ENCODE data around the gene PTPN2.
A peak's percentile ranks its signal among the peaks of the same experiment; 100 is the strongest.
"Not testable (repeated sequence)": the region's sequence is repeated elsewhere in the genome, so short reads cannot be mapped to it uniquely, and the experiment has no call there.

Gene PTPN2

DNA sequence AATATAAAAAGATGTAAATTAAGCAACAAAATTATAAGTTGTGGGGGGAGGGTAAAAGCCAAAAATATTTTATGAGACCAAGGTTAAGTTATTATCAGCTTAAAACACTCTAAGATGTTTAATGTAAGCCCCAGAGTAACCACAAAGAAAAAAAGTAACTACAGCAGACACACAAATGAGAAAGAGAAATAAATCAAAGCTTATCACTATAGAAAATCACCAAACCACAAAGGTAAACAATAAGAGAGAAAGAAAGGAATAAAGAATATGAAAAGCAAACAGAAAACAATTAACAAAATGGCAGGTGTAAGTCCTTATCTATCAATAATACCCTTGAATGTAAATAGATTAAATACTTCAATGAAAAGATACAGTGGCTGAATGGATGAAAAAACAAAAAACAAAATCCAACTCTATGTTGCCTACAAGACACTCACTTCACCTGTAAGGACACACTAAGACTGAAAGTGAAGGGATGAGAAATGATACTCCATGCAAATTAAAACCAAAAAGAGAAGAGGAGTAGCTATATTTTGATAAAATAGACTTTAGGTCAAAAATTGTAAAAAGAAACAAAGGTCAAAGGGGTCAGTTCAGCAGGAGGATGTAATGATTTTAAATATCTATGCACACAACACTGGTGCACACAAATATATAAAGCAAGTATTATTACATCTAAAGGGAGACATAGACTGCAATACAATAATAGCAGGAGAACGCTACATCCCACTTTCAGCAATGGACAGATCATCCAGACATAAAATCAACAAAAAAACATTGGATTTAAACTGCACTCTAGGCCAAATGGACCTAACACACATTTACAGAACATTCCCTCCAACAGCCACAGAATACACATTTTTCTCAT, 80.7 kb downstream of the PTPN2 start:
- H3K36me3 Mint-ChIP-seq (ENCODE audit: low read depth): peaks cover 82% of the 10 kb centered on the region
- no peaks in the 10 kb centered on the region for H3K27me3 Mint-ChIP-seq
- no peak overlapping the region for H3K4me3 Mint-ChIP-seq
- H3K9me3 Mint-ChIP-seq: no peaks in the 10 kb centered on the region
- peaks cover 16% of the 10 kb centered on the region for H3K4me1 Mint-ChIP-seq (ENCODE audit: low read depth)
- no peak overlapping the region for H3K27ac Mint-ChIP-seq
- DNase-seq: no peak

DNA sequence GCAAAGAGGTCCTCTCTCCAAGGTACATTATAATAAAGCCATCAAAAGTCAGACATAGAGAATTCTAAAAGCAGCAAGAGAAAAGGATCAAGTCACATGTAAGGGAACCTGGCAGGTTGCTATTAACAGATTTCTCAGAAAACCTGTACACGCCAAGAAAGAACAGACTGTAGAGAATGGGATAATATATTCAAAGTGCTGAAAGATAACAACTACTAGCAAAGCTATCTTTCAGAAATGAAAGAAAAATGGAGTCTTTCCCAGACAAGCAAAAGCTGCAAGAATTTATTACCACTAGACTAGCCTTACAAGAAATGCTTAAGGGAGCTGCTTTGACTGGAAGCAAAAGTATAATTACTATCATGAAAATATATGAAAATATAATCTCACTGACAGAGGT, 81.5 kb downstream of the PTPN2 start:
- no peaks in the 10 kb centered on the region for H3K9me3 Mint-ChIP-seq
- H3K27ac Mint-ChIP-seq: no peak overlapping the region
- peaks cover 16% of the 10 kb centered on the region for H3K4me1 Mint-ChIP-seq (ENCODE audit: low read depth)
- H3K36me3 Mint-ChIP-seq (ENCODE audit: low read depth): peaks cover 84% of the 10 kb centered on the region
- H3K4me3 Mint-ChIP-seq: no peak overlapping the region
- DNase-seq: no peak
- H3K27me3 Mint-ChIP-seq: no peaks in the 10 kb centered on the region

DNA sequence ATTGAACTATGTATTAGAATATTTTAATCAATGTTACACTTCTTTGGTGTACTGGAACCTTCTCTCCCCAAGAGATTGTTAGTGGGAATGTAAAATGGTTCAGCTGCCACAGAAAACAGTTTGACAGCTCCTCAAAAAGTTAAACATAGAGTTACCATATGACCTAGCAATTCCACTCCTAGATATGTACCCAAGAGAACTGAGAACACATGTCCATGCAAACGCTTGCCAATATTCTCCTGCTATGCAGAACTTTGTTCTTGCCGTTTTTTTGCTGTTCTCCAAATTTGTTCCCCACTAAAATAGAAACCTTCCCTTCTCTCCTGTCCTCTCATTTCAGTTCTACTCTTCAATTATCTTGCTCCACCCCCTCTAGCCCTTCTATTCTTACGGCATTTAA, 87.6 kb downstream of the PTPN2 start:
- Mint-ChIP-seq H3K27ac (no peak overlapping the region), H3K27me3 (no peaks in the 10 kb centered on the region), H3K36me3 (ENCODE audit: low read depth) (peaks cover 84% of the 10 kb centered on the region), H3K4me3 (no peak overlapping the region), H3K4me1 (ENCODE audit: low read depth) (no peaks in the 10 kb centered on the region), H3K9me3 (no peaks in the 10 kb centered on the region)
- DNase-seq: no peak

DNA sequence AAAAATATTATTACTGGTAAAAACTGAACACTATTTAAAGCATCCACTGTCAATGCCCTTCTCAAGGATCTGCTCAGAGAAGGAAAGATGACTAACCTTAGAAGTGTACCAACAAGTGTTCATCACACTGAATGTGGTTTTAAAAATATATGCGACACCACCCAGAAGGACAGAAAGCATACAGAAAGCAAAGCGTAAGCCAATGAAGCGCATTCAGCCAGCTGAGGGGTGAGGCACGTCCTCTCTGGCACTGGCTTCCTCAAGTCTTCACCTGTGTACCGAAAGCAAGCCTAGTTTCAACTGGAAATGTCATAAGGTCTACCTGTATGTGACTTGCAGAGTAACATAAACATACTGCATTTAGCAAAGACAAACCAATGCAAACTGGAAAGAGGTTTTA, 92.4 kb downstream of the PTPN2 start:
- no peaks in the 10 kb centered on the region for H3K4me1 Mint-ChIP-seq (ENCODE audit: low read depth)
- no peak for DNase-seq
- no peaks in the 10 kb centered on the region for H3K27me3 Mint-ChIP-seq
- no peaks in the 10 kb centered on the region for H3K9me3 Mint-ChIP-seq
- H3K36me3 Mint-ChIP-seq (ENCODE audit: low read depth): peaks cover 67% of the 10 kb centered on the region
- no peak overlapping the region for H3K27ac Mint-ChIP-seq
- H3K4me3 Mint-ChIP-seq: no peak overlapping the region

DNA sequence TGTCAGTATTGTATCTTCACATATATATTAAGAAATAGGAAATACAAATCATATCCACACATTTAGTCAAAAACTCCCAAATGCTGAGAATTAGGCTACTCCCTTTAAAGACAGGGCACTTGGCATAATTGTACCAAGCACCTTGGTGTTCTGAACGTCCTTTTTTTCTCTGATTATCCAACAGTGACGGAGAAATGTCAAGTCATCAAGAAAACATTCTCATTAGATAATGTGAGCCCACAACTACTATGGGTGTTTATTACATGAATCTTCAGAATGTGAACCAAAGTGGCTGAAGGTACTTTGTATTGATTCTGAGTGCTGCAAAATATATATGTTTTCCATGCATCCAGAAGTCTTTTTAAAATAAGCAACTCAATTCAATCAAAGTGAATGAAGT, 97.4 kb downstream of the PTPN2 start:
- Mint-ChIP-seq H3K27ac (no peak overlapping the region), H3K9me3 (no peaks in the 10 kb centered on the region), H3K27me3 (no peaks in the 10 kb centered on the region), H3K4me3 (no peak overlapping the region), H3K36me3 (ENCODE audit: low read depth) (peaks cover 38% of the 10 kb centered on the region), H3K4me1 (ENCODE audit: low read depth) (no peaks in the 10 kb centered on the region)
- DNase-seq: no peak

DNA sequence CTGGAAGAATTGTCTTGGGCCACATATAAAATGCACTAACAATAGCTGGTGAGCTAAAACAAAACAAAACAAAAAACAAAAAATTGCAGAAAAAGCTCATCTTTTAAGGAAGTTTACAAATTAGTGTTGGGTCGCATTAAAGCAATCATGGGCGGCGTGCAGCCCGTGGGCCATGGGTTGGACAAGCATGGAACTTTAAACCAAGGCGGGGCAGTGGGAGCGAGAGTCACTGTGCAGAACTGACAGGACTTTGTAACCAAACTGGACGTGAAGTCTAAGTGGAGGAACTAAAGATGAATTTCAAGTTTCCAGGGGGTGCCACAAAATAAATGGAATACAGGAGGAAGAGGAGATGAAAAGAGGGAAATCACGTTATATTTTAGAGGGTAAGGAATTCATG, 100.5 kb downstream of the PTPN2 start:
- DNase-seq: no peak
- no peak overlapping the region for H3K4me3 Mint-ChIP-seq
- no peaks in the 10 kb centered on the region for H3K4me1 Mint-ChIP-seq (ENCODE audit: low read depth)
- no peak overlapping the region for H3K27ac Mint-ChIP-seq
- no peaks in the 10 kb centered on the region for H3K27me3 Mint-ChIP-seq
- no peaks in the 10 kb centered on the region for H3K9me3 Mint-ChIP-seq
- H3K36me3 Mint-ChIP-seq (ENCODE audit: low read depth): peaks cover 19% of the 10 kb centered on the region

DNA sequence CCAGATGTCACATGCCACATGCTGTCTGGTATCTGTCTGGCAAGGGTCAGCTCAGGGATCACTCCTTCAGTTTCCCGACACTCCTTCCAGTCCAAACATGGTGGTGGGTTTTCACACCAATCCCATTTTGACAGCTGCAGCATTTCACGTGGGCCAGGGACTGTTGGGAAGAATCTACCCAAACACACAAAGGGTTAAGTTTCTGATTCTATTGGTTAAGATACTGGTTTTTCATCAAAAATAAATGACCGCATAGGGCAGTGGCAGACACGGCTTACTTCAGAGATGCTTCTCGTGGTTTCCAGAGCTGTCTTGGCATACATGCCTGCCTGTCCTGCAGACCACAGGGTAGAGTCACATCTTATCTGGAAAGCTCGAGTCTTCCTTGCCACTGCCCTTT, 101.5 kb downstream of the PTPN2 start:
- Mint-ChIP-seq H3K4me1 (ENCODE audit: low read depth) (no peaks in the 10 kb centered on the region), H3K27ac (no peak overlapping the region), H3K36me3 (ENCODE audit: low read depth) (peaks cover 17% of the 10 kb centered on the region), H3K4me3 (no peak overlapping the region), H3K27me3 (no peaks in the 10 kb centered on the region), H3K9me3 (no peaks in the 10 kb centered on the region)
- no peak for DNase-seq

DNA sequence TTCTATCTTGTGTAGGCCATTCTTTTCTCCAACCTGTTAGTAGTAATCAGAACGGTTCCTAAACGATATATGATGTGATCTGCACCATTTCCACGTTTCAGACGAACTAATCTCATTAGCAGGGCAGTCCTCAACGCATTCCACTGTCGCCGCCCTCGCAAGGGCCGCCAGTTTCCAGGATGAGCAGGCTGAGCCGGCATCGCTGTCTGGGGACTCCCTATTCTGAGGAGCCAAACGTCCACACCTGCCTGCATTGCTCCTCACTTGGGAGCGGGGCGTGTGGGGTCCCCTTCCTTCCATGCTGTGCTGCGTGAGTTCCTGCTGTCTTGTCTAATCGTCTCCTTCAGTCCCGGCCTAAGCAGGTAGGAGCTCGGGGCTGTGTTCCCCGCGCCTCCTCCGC, 104.6 kb downstream of the PTPN2 start:
- Mint-ChIP-seq H3K36me3 (ENCODE audit: low read depth) (peaks cover 2% of the 10 kb centered on the region), H3K9me3 (peaks cover 4% of the 10 kb centered on the region), H3K4me3 (no peak overlapping the region), H3K4me1 (ENCODE audit: low read depth) (no peaks in the 10 kb centered on the region), H3K27ac (no peak overlapping the region), H3K27me3 (no peaks in the 10 kb centered on the region)
- DNase-seq: no peak

DNA sequence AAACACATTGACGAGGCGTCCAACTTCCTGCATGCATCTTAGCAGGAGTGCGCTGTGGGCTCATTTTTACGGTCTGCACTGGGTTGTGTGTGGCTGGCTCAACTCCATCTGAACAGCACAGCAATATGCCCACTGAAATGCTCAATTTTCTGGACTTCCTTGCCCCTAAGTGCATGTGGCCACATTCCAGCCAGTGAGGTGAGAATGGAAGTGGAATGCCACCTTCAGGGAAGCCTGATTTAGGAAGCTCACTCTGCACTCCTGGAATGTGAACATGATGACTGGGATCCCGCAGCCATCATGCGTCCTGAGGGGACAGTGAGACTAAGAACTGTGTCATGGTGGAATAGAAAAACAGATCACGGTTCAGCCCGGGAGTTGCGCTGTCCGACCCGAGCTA, 105.0 kb downstream of the PTPN2 start:
- Mint-ChIP-seq H3K27ac (peak overlapping the region; percentile 44), H3K4me1 (ENCODE audit: low read depth) (no peaks in the 10 kb centered on the region), H3K36me3 (ENCODE audit: low read depth) (no peaks in the 10 kb centered on the region), H3K4me3 (no peak overlapping the region), H3K9me3 (peaks cover 4% of the 10 kb centered on the region), H3K27me3 (no peaks in the 10 kb centered on the region)
- DNase-seq: no peak

DNA sequence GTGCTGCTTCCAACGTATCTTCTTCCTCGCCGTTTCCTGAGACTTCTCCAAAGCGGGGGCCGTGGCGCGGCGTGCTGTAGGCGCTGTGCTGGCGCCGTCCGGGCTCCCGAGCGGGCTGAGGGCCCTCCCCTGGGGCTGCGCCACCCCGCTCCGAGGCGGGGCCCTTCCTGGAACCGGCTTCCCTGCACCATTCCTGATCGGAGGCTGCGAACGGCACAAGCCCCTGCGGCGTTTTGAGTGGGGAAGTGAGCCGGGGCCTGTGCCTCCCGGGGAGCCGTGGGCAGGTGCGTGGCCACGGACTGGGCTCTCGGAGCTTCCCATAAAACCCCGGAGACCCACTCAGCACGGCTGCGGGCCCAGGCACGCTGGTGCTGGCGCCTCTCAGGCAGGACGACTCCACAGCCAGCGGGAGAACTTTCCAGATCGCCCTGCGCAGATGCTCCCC, 106.5 kb downstream of the PTPN2 start:
- Mint-ChIP-seq H3K4me1 (ENCODE audit: low read depth) (no peaks in the 10 kb centered on the region), H3K27me3 (no peaks in the 10 kb centered on the region), H3K9me3 (peaks cover 4% of the 10 kb centered on the region), H3K4me3 (peak overlapping the region; percentile 55), H3K36me3 (ENCODE audit: low read depth) (no peaks in the 10 kb centered on the region), H3K27ac (no peak overlapping the region)
- DNase-seq: no peak

DNA sequence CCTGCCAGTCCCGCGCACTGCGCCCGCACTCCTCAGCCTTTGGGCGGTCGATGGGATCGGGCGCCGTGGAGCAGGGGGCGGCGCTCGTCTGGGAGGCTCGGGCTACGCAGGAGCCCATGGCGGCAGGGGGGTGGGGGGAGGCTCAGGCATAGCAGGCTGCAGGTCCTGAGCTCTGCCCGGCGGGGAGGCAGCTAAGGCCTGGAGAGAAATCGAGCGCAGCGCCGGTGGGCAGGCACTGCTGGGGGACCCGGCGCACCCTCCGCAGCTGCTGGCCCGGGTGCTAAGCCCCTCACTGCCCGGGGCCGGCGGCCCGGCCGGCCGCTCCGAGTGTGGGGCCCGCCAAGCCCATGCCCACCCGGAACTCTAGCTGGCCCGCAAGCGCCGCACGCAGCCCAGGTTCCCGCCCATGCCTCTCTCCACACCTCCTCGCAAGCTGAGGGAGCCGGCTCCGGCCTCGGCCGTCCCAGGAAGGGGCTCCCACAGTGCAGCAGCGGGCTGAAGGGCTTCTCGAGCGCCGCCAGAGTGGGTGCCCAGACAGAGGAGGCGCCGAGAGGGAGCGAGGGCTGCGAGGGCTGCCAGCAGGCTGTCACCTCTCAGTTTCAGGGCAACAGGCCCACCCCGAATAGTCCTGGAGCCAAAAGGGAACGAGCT, 107.1 kb downstream of the PTPN2 start:
- H3K27me3 Mint-ChIP-seq: no peaks in the 10 kb centered on the region
- H3K9me3 Mint-ChIP-seq: peaks cover 4% of the 10 kb centered on the region
- no peaks in the 10 kb centered on the region for H3K4me1 Mint-ChIP-seq (ENCODE audit: low read depth)
- H3K27ac Mint-ChIP-seq: no peak overlapping the region
- H3K4me3 Mint-ChIP-seq: peak overlapping the region; percentile 55
- peak; percentile 36 for DNase-seq
- H3K36me3 Mint-ChIP-seq (ENCODE audit: low read depth): no peaks in the 10 kb centered on the region

DNA sequence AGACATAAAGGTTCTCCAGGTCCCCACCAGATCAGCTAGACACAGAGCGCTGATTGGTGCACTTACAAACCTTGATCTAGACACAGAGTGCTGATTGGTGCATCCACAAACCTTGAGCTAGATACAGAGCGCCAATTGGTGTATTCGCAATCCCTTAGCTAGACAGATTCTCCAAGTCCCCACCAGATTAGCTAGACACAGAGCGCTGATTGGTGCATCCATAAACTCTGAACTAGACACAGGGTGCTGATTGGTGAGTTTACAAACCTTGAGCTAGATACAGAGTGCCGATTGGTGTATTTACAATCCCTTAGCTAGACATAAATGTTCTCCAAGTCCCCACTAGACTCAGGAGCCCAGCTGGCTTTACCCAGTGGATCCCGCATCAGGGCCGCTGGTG, 107.6 kb downstream of the PTPN2 start:
- H3K27me3 Mint-ChIP-seq; H3K27ac Mint-ChIP-seq; H3K4me3 Mint-ChIP-seq; H3K36me3 Mint-ChIP-seq (ENCODE audit: low read depth); H3K9me3 Mint-ChIP-seq; H3K4me1 Mint-ChIP-seq (ENCODE audit: low read depth); DNase-seq: not testable (repeated sequence)

DNA sequence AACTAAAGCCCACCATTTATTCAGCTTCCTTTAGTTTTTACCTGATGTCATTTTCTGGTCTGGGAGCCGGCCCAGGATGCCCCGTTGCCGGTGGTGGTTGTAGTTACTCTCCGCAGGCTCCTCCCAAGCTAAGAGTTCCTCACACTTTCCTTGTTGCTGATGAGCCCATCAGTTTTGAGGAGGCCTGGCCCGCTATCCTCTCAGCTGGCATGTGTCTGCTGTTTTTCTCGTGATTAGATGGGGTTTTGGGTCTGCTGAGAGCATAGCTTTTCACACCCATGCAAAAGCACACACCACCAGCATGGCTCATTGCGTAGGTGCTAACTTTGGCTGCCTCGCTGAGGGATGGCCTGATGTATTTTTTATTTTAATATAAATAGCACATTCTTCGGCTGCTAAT, 109.1 kb downstream of the PTPN2 start:
- H3K4me1 Mint-ChIP-seq (ENCODE audit: low read depth): no peaks in the 10 kb centered on the region
- H3K27ac Mint-ChIP-seq: no peak overlapping the region
- DNase-seq: no peak
- peak overlapping the region; percentile 72 for H3K4me3 Mint-ChIP-seq
- H3K36me3 Mint-ChIP-seq (ENCODE audit: low read depth): no peaks in the 10 kb centered on the region
- peaks cover 4% of the 10 kb centered on the region for H3K9me3 Mint-ChIP-seq
- H3K27me3 Mint-ChIP-seq: no peaks in the 10 kb centered on the region

DNA sequence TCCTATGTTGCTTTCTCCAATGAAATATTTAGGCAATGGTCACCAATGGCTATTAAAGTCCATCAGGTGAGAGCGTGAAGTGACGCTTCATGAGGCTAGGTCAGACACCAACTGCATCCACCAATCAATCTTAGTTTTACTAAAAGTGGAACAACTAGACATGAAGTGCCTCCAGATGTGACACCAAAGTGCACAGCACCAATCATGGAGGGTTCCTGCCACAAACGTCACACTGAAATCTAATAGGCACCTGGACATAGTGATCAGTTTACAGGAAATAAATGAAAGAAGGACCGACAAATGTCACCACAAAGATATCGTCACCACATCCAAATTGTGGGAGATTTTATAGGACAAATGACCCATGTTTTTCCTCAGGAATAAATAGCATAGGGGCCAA, 110.7 kb downstream of the PTPN2 start:
- Mint-ChIP-seq H3K36me3 (ENCODE audit: low read depth) (no peaks in the 10 kb centered on the region), H3K9me3 (peaks cover 4% of the 10 kb centered on the region), H3K27ac (no peak overlapping the region), H3K27me3 (no peaks in the 10 kb centered on the region), H3K4me3 (no peak overlapping the region), H3K4me1 (ENCODE audit: low read depth) (no peaks in the 10 kb centered on the region)
- DNase-seq: no peak

DNA sequence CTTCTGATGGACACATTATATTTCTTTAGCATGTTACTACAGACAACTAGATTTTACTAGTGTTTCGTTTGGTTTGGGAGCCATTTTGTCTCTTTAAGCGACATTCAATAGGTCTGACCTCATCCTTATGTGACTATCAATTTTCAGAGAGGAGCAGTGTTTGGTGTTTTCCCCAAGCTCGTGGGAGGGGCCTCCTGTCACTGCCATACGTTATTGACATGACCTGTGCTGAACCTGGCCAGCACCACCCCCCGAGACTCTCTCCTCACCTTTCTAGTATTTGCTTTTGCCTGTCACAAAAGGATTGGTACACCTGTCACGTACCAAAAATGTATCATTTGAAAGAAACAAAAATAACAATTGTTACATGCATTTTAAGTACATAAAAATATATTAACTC, 111.9 kb downstream of the PTPN2 start:
- Mint-ChIP-seq H3K27me3 (no peaks in the 10 kb centered on the region), H3K9me3 (peaks cover 4% of the 10 kb centered on the region), H3K27ac (no peak overlapping the region), H3K4me3 (no peak overlapping the region), H3K4me1 (ENCODE audit: low read depth) (no peaks in the 10 kb centered on the region), H3K36me3 (ENCODE audit: low read depth) (no peaks in the 10 kb centered on the region)
- no peak for DNase-seq

All from activated T-cell treated with anti-CD3 and anti-CD28 coated beads, Interleukin-2, amount 50 U/mL, for 24 hours (primary cell).